Dedifferentiated amniotic fluid mesenchymal stem cell (primary cell): ENCODE measurements around the gene YBX3.
"Not testable (repeated sequence)": the region's sequence is repeated elsewhere in the genome, so short reads cannot be mapped to it uniquely, and the experiment has no call there.

Experiments used
- DNase-seq: peaks from one replicate; pipeline ENCODE4 v3.0.0-alpha.2; 2016; ENCODE audit errors: extremely low spot score

Gene YBX3

GRCh38 chr12:10722905-10723746 is at the start of gene YBX3:
Gene YBX3, minus strand, starts transcription at chr12:10723323. Its CDS starts 212 bp downstream, at chr12:10723111.
- DNase-seq: peak; percentile 77

- DNase-seq: peak; percentile 51
Measured at GRCh38 chr12:10771132-10771733, 48.1 kb upstream of the YBX3 start.

- no peak for DNase-seq
Measured at GRCh38 chr12:10759657-10760056, 36.5 kb upstream of the YBX3 start.

GRCh38 chr12:10756194-10756593 is 33.1 kb upstream of the YBX3 start:
- DNase-seq: no peak

- DNase-seq: no peak
Measured at GRCh38 chr12:10753059-10753458, 29.9 kb upstream of the YBX3 start.

GRCh38 chr12:10750385-10750727 is 27.2 kb upstream of the YBX3 start:
- no peak for DNase-seq

- peak; percentile 98 for DNase-seq
Measured at GRCh38 chr12:10749700-10750384, 26.7 kb upstream of the YBX3 start.

- DNase-seq: no peak
Measured at GRCh38 chr12:10747730-10748129, 24.6 kb upstream of the YBX3 start.

- not testable (repeated sequence) for DNase-seq
Measured at GRCh38 chr12:10743420-10743819, 20.3 kb upstream of the YBX3 start.

GRCh38 chr12:10741845-10742244 is 18.7 kb upstream of the YBX3 start:
- no peak for DNase-seq

GRCh38 chr12:10740182-10740581 is 17.1 kb upstream of the YBX3 start:
- no peak for DNase-seq

GRCh38 chr12:10739157-10740118 is 16.3 kb upstream of the YBX3 start:
- DNase-seq: no peak

GRCh38 chr12:10737249-10737648 is 14.1 kb upstream of the YBX3 start:
- DNase-seq: no peak

- DNase-seq: no peak
Measured at GRCh38 chr12:10736463-10736862, 13.3 kb upstream of the YBX3 start.

- no peak for DNase-seq
Measured at GRCh38 chr12:10735428-10735827, 12.3 kb upstream of the YBX3 start.

GRCh38 chr12:10732549-10732948 is 9.4 kb upstream of the YBX3 start:
- DNase-seq: no peak

GRCh38 chr12:10732066-10732465 is 8.9 kb upstream of the YBX3 start:
- DNase-seq: no peak

GRCh38 chr12:10730559-10730958 is 7.4 kb upstream of the YBX3 start:
- DNase-seq: no peak

- DNase-seq: no peak
Measured at GRCh38 chr12:10728091-10728490, 5.0 kb upstream of the YBX3 start.

- DNase-seq: no peak
Measured at GRCh38 chr12:10726945-10727344, 3.8 kb upstream of the YBX3 start.

- DNase-seq: no peak
Measured at GRCh38 chr12:10725003-10725402, 1.9 kb upstream of the YBX3 start.

- DNase-seq: peak; percentile 43
Measured at GRCh38 chr12:10722502-10722904, 620 bp downstream of the YBX3 start.
